ENCODE data around the gene ASAH2B. TPM values are rescaled to one million over a fixed set of nuclear protein-coding genes. Genes with fewer than 3 reads are reported as not detected.
A peak's percentile ranks its signal among the peaks of the same experiment; 100 is the strongest.
"Not testable (repeated sequence)": the region's sequence is repeated elsewhere in the genome, so short reads cannot be mapped to it uniquely, and the experiment has no call there.

The ASAH2B gene
- total RNA-seq, 1 experiment from 2014 or later, result 8.6 TPM

GRCh38 chr10:50738987-50739617 lies 634 bp upstream of the ASAH2B start:
- H3K79me2 ChIP-seq (ENCODE audit: insufficient read depth, low read length); H2AFZ ChIP-seq (ENCODE audit: low read length); H4K5ac ChIP-seq (ENCODE audit: insufficient read length, low read depth, low read length); H2BK20ac ChIP-seq (ENCODE audit: low read depth, low read length, poor library complexity, severe bottlenecking); H3T11ph ChIP-seq (ENCODE audit: low read length); H2BK15ac ChIP-seq (ENCODE audit: low read depth, low read length); H2BK120ac ChIP-seq (ENCODE audit: low read depth, low read length, poor library complexity, severe bottlenecking); H4K91ac ChIP-seq (ENCODE audit: insufficient read length, low read depth, low read length); H3K56ac ChIP-seq (ENCODE audit: insufficient read length, low read depth, low read length); H3K4ac ChIP-seq (ENCODE audit: low read depth, low read length); H2AK5ac ChIP-seq (ENCODE audit: insufficient read length, low read length); H4K20me1 ChIP-seq (ENCODE audit: control insufficient read depth, insufficient read depth, insufficient read length); H3K27me3 ChIP-seq (ENCODE audit: insufficient read depth, low read length); H3K23ac ChIP-seq (ENCODE audit: insufficient read length, low read depth, low read length); H2BK5ac ChIP-seq (ENCODE audit: insufficient read length, low read length); H3K9me3 ChIP-seq (ENCODE audit: control insufficient read depth, low read depth, low read length); H3K27ac ChIP-seq (ENCODE audit: insufficient read length, low read depth, low read length); H4K8ac ChIP-seq (replicated peaks; ENCODE audit: insufficient read length, low read depth, low read length); H3K4me1 ChIP-seq (ENCODE audit: insufficient read depth, low read length); H3K9me3 Mint-ChIP-seq; H2BK12ac ChIP-seq (ENCODE audit: insufficient read length, low read depth, low read length); H3K79me1 ChIP-seq (ENCODE audit: insufficient read depth, low read depth, low read length, poor library complexity, severe bottlenecking); H3K36me3 Mint-ChIP-seq (ENCODE audit: insufficient read depth in 1 of 3, low read depth in 3 of 3); DNase-seq: not testable (repeated sequence)
- Mint-ChIP-seq H3K4me3 (peak overlapping the region; percentile 94 to 98), H3K27me3 (ENCODE audit: low read depth) (peaks cover 28% of the 10 kb centered on the region), H3K4me1 (peaks cover 8 to 12% of the 10 kb centered on the region in 2 experiments; a peak in 3 of 4 replicates), H3K27ac (peak overlapping the region; percentile 81 to 99 (median 83); a peak in 5 of 7 replicates)
- peak overlapping the region; percentile 41; the same call in 1 of the 2 replicates for H3K14ac ChIP-seq (ENCODE audit: insufficient read depth, low read length)
- peak overlapping the region; percentile 86 for H3K9ac ChIP-seq (ENCODE audit: extremely low read depth, insufficient read length, low read length)
- H3K23me2 ChIP-seq (ENCODE audit: insufficient read length, low read depth, low read length, poor library complexity, severe bottlenecking), result peaks cover 11% of the 10 kb centered on the region
- peak overlapping the region; percentile 8 for H3K18ac ChIP-seq (ENCODE audit: insufficient read length, low read depth, low read length)
- WGBS (ENCODE audit: extremely low coverage, insufficient read length, low lambda C conversion rate), result no CpG with 5 or more reads among the region's 23 CpGs
- peak overlapping the region; percentile 94 for H3K4me2 ChIP-seq (ENCODE audit: insufficient read depth, insufficient read length, low read length)

Measured in H9 (cell line).